Activated naive CD8-positive, alpha-beta T cell (primary cell): Measurements from ENCODE around the gene MICAL3.
"Not testable (repeated sequence)": the region's sequence is repeated elsewhere in the genome, so short reads cannot be mapped to it uniquely, and the experiment has no call there.

Experiments used
- H3K27ac Mint-ChIP-seq: one replicate; pipeline ENCODE4 v1.8.0; 2021; ENCODE audit warnings: mixed read lengths
- H3K27me3 Mint-ChIP-seq: one replicate; pipeline ENCODE4 v1.8.0; 2021; ENCODE audit warnings: mixed read lengths
- H3K36me3 Mint-ChIP-seq: one replicate; pipeline ENCODE4 v1.8.0; 2021; ENCODE audit warnings: mixed read lengths
- H3K4me1 Mint-ChIP-seq: one replicate; pipeline ENCODE4 v1.8.0; 2021; ENCODE audit warnings: low read depth, mixed read lengths
- H3K4me3 Mint-ChIP-seq: one replicate; pipeline ENCODE4 v1.8.0; 2021; ENCODE audit warnings: mild to moderate bottlenecking, mixed read lengths
- H3K9me3 Mint-ChIP-seq: one replicate; pipeline ENCODE4 v1.8.0; 2021; ENCODE audit warnings: low read depth, mixed read lengths

Gene MICAL3

GRCh38 chr22:18024276-18024939 lies at the start of gene MICAL3:
TSS of gene MICAL3 (minus strand) at chr22:18024561. CDS start at chr22:17906812, 117,749 bp downstream.
- Mint-ChIP-seq H3K27ac (no peak within 1 kb of the TSS), H3K4me1 (peaks cover 14% of the 10 kb centered on the region), H3K27me3 (peaks cover 28% of the 10 kb centered on the region), H3K36me3 (no peaks in the 10 kb centered on the region), H3K9me3 (no peaks in the 10 kb centered on the region), H3K4me3 (peak within 1 kb of the TSS; percentile 92)

- not testable (repeated sequence) for H3K9me3 Mint-ChIP-seq, H3K27ac Mint-ChIP-seq, H3K4me3 Mint-ChIP-seq, H3K36me3 Mint-ChIP-seq, H3K27me3 Mint-ChIP-seq
- H3K4me1 Mint-ChIP-seq: peaks cover 23% of the 10 kb centered on the region
Measured at GRCh38 chr22:18073927-18074326, 49.6 kb upstream of the MICAL3 start.

- peaks cover 20% of the 10 kb centered on the region for H3K4me1 Mint-ChIP-seq
- H3K27ac Mint-ChIP-seq: no peak overlapping the region
- H3K4me3 Mint-ChIP-seq: no peak overlapping the region
- no peaks in the 10 kb centered on the region for H3K9me3 Mint-ChIP-seq
- H3K36me3 Mint-ChIP-seq: peaks cover under 1% of the 10 kb centered on the region
- H3K27me3 Mint-ChIP-seq: peaks cover under 1% of the 10 kb centered on the region
Measured at GRCh38 chr22:18073467-18073866, 49.1 kb upstream of the MICAL3 start.

- no peak overlapping the region for H3K4me3 Mint-ChIP-seq
- peaks cover 2% of the 10 kb centered on the region for H3K27me3 Mint-ChIP-seq
- H3K36me3 Mint-ChIP-seq: no peaks in the 10 kb centered on the region
- peaks cover 11% of the 10 kb centered on the region for H3K4me1 Mint-ChIP-seq
- no peaks in the 10 kb centered on the region for H3K9me3 Mint-ChIP-seq
- H3K27ac Mint-ChIP-seq: no peak overlapping the region
Measured at GRCh38 chr22:18071968-18072310, 47.6 kb upstream of the MICAL3 start.

- not testable (repeated sequence) for H3K4me1 Mint-ChIP-seq, H3K4me3 Mint-ChIP-seq, H3K27me3 Mint-ChIP-seq, H3K36me3 Mint-ChIP-seq, H3K9me3 Mint-ChIP-seq, H3K27ac Mint-ChIP-seq
Measured at GRCh38 chr22:18071307-18071967, 47.1 kb upstream of the MICAL3 start.

- H3K9me3 Mint-ChIP-seq: no peaks in the 10 kb centered on the region
- peaks cover 9% of the 10 kb centered on the region for H3K27me3 Mint-ChIP-seq
- H3K4me3 Mint-ChIP-seq: no peak overlapping the region
- H3K4me1 Mint-ChIP-seq: peaks cover under 1% of the 10 kb centered on the region
- H3K36me3 Mint-ChIP-seq: no peaks in the 10 kb centered on the region
- H3K27ac Mint-ChIP-seq: no peak overlapping the region
Measured at GRCh38 chr22:18070556-18071306, 46.4 kb upstream of the MICAL3 start.

GRCh38 chr22:18070041-18070440 lies 45.7 kb upstream of the MICAL3 start:
- H3K36me3 Mint-ChIP-seq: no peaks in the 10 kb centered on the region
- H3K27me3 Mint-ChIP-seq: peaks cover 15% of the 10 kb centered on the region
- no peaks in the 10 kb centered on the region for H3K4me1 Mint-ChIP-seq
- H3K4me3 Mint-ChIP-seq: no peak overlapping the region
- no peaks in the 10 kb centered on the region for H3K9me3 Mint-ChIP-seq
- H3K27ac Mint-ChIP-seq: no peak overlapping the region

GRCh38 chr22:18069041-18069440 lies 44.7 kb upstream of the MICAL3 start:
- Mint-ChIP-seq H3K4me3 (no peak overlapping the region), H3K27ac (no peak overlapping the region), H3K4me1 (no peaks in the 10 kb centered on the region), H3K36me3 (no peaks in the 10 kb centered on the region), H3K27me3 (peaks cover 18% of the 10 kb centered on the region), H3K9me3 (no peaks in the 10 kb centered on the region)

- H3K4me1 Mint-ChIP-seq: no peaks in the 10 kb centered on the region
- peaks cover 20% of the 10 kb centered on the region for H3K27me3 Mint-ChIP-seq
- H3K36me3 Mint-ChIP-seq: no peaks in the 10 kb centered on the region
- H3K27ac Mint-ChIP-seq: no peak overlapping the region
- H3K4me3 Mint-ChIP-seq: no peak overlapping the region
- no peaks in the 10 kb centered on the region for H3K9me3 Mint-ChIP-seq
Measured at GRCh38 chr22:18068381-18068988, 44.1 kb upstream of the MICAL3 start.

- no peaks in the 10 kb centered on the region for H3K9me3 Mint-ChIP-seq
- H3K36me3 Mint-ChIP-seq: no peaks in the 10 kb centered on the region
- no peak overlapping the region for H3K27ac Mint-ChIP-seq
- H3K27me3 Mint-ChIP-seq: peaks cover 21% of the 10 kb centered on the region
- no peak overlapping the region for H3K4me3 Mint-ChIP-seq
- H3K4me1 Mint-ChIP-seq: no peaks in the 10 kb centered on the region
Measured at GRCh38 chr22:18067548-18068341, 43.4 kb upstream of the MICAL3 start.

- H3K27me3 Mint-ChIP-seq: peaks cover 21% of the 10 kb centered on the region
- no peak overlapping the region for H3K4me3 Mint-ChIP-seq
- no peaks in the 10 kb centered on the region for H3K4me1 Mint-ChIP-seq
- no peak overlapping the region for H3K27ac Mint-ChIP-seq
- no peaks in the 10 kb centered on the region for H3K36me3 Mint-ChIP-seq
- no peaks in the 10 kb centered on the region for H3K9me3 Mint-ChIP-seq
Measured at GRCh38 chr22:18067121-18067520, 42.8 kb upstream of the MICAL3 start.

GRCh38 chr22:18066181-18066859 lies 42.0 kb upstream of the MICAL3 start:
- H3K36me3 Mint-ChIP-seq: no peaks in the 10 kb centered on the region
- H3K9me3 Mint-ChIP-seq: no peaks in the 10 kb centered on the region
- H3K27ac Mint-ChIP-seq: no peak overlapping the region
- no peaks in the 10 kb centered on the region for H3K4me1 Mint-ChIP-seq
- no peak overlapping the region for H3K4me3 Mint-ChIP-seq
- peaks cover 21% of the 10 kb centered on the region for H3K27me3 Mint-ChIP-seq

- no peaks in the 10 kb centered on the region for H3K4me1 Mint-ChIP-seq
- no peak overlapping the region for H3K27ac Mint-ChIP-seq
- no peak overlapping the region for H3K4me3 Mint-ChIP-seq
- H3K27me3 Mint-ChIP-seq: peaks cover 21% of the 10 kb centered on the region
- H3K36me3 Mint-ChIP-seq: no peaks in the 10 kb centered on the region
- H3K9me3 Mint-ChIP-seq: no peaks in the 10 kb centered on the region
Measured at GRCh38 chr22:18065256-18065655, 40.9 kb upstream of the MICAL3 start.

GRCh38 chr22:18064636-18065035 lies 40.3 kb upstream of the MICAL3 start:
- Mint-ChIP-seq H3K4me3 (no peak overlapping the region), H3K4me1 (no peaks in the 10 kb centered on the region), H3K27me3 (peaks cover 21% of the 10 kb centered on the region), H3K27ac (no peak overlapping the region), H3K36me3 (no peaks in the 10 kb centered on the region), H3K9me3 (no peaks in the 10 kb centered on the region)
